Parathyroid adenoma (tissue), 2 donors: ENCODE data around the gene SMIM7.

Experiments
- H2AFZ ChIP-seq: fragments of 300-600 bp; sonication (generic); one replicate; pipeline ENCODE4 v1.7.0; 2017; ENCODE audit warnings: antibody characterized with exemption, mild to moderate bottlenecking
- H3K27ac ChIP-seq: fragments of 300-600 bp; sonication (generic); one replicate; pipeline ENCODE4 v1.7.0; 2017
- H3K27me3 ChIP-seq: fragments of 300-600 bp; sonication (generic); one replicate; pipeline ENCODE4 v1.7.0; 2017; ENCODE audit warnings: low read length; ENCODE audit not compliant: control insufficient read depth, insufficient read depth
- H3K36me3 ChIP-seq: fragments of 300-600 bp; sonication (generic); one replicate; pipeline ENCODE4 v1.7.0; 2017; ENCODE audit warnings: low read length; ENCODE audit not compliant: control insufficient read depth, insufficient read depth
- H3K4me1 ChIP-seq: fragments of 300-600 bp; sonication (generic); one replicate; pipeline ENCODE4 v1.7.0; 2017; ENCODE audit warnings: control low read depth
- H3K4me2 ChIP-seq: fragments of 300-600 bp; sonication (generic); one replicate; pipeline ENCODE4 v1.7.0; 2017; ENCODE audit warnings: low read length
- H3K4me3 ChIP-seq: fragments of 300-600 bp; sonication (generic); one replicate; pipeline ENCODE4 v1.7.0; 2017; ENCODE audit warnings: low read depth, low read length
- H3K79me2 ChIP-seq: fragments of 300-600 bp; sonication (generic); one replicate; pipeline ENCODE4 v1.7.0; 2017; ENCODE audit warnings: control low read depth
- H3K9ac ChIP-seq: fragments of 300-600 bp; sonication (generic); one replicate; pipeline ENCODE4 v1.7.0; 2017; ENCODE audit warnings: mild to moderate bottlenecking
- H3K9me3 ChIP-seq: fragments of 300-600 bp; sonication (generic); one replicate; pipeline ENCODE4 v1.7.0; 2017; ENCODE audit warnings: low read length; ENCODE audit not compliant: control insufficient read depth
- CTCF ChIP-seq: fragments of 300-600 bp; sonication (generic); IDR thresholded peaks from one replicate; pipeline ENCODE4 v1.7.0; 2017; ENCODE audit warnings: antibody characterized with exemption, mild to moderate bottlenecking
- donor health status: primary hyperparathyroidism.

The SMIM7 gene

GRCh38 chr19:16599655-16600346 is 60.1 kb downstream of the SMIM7 start:
- H3K27ac ChIP-seq = no peak overlapping the region
- H3K9me3 ChIP-seq = no peaks in the 10 kb centered on the region
- H2AFZ ChIP-seq = no peak overlapping the region
- no peak overlapping the region for H3K4me2 ChIP-seq
- peaks cover 96% of the 10 kb centered on the region for H3K79me2 ChIP-seq
- TF ChIP-seq CTCF = no peak
- no peak overlapping the region for H3K4me3 ChIP-seq
- H3K9ac ChIP-seq = no peak overlapping the region
- H3K36me3 ChIP-seq = no peaks in the 10 kb centered on the region
- no peaks in the 10 kb centered on the region for H3K27me3 ChIP-seq
- H3K4me1 ChIP-seq = peaks cover 5% of the 10 kb centered on the region

GRCh38 chr19:16598848-16599247 is 61.1 kb downstream of the SMIM7 start:
- Histone ChIP-seq H3K4me1 (peaks cover 5% of the 10 kb centered on the region), H3K9me3 (no peaks in the 10 kb centered on the region), H3K9ac (no peak overlapping the region), H3K36me3 (no peaks in the 10 kb centered on the region), H3K79me2 (peaks cover 96% of the 10 kb centered on the region), H3K4me2 (no peak overlapping the region), H3K27ac (no peak overlapping the region), H3K4me3 (no peak overlapping the region), H2AFZ (no peak overlapping the region), H3K27me3 (no peaks in the 10 kb centered on the region)
- TF ChIP-seq CTCF = no peak

GRCh38 chr19:16596399-16596798 is 63.5 kb downstream of the SMIM7 start:
- peaks cover 5% of the 10 kb centered on the region for H3K4me1 ChIP-seq
- H3K79me2 ChIP-seq = peaks cover 94% of the 10 kb centered on the region
- H3K27me3 ChIP-seq = no peaks in the 10 kb centered on the region
- H3K9me3 ChIP-seq = no peaks in the 10 kb centered on the region
- TF ChIP-seq CTCF = no peak
- H3K4me3 ChIP-seq = no peak overlapping the region
- H3K36me3 ChIP-seq = no peaks in the 10 kb centered on the region
- H3K9ac ChIP-seq = no peak overlapping the region
- H2AFZ ChIP-seq = no peak overlapping the region
- H3K27ac ChIP-seq = no peak overlapping the region
- H3K4me2 ChIP-seq = no peak overlapping the region
